HG03159 (cell line): Measurements from ENCODE around the gene KREMEN2.
A peak's percentile ranks its signal among the peaks of the same experiment; 100 is the strongest.
"Not testable (repeated sequence)": the region's sequence is repeated elsewhere in the genome, so short reads cannot be mapped to it uniquely, and the experiment has no call there.

Experiments used
- ATAC-seq: cut with Tn5 transposase; IDR thresholded peaks from one replicate; pipeline ENCODE4 v1.9.1; 2021; ENCODE audit warnings: mild to moderate bottlenecking, moderate library complexity; ENCODE audit not compliant: unreplicated experiment

Gene KREMEN2

GRCh38 chr16:2963723-2964474 lies at the start of gene KREMEN2:
Gene KREMEN2, plus strand, starts transcription at chr16:2964275. Its CDS starts 246 bp downstream, at chr16:2964521.
- ATAC-seq = no peak

- no peak for ATAC-seq
These were observed 48.7 kb upstream of the KREMEN2 start for GRCh38 chr16:2915196-2915929.

GRCh38 chr16:2919511-2920255 lies 44.4 kb upstream of the KREMEN2 start:
- ATAC-seq = no peak

- ATAC-seq = no peak
These were observed 40.6 kb upstream of the KREMEN2 start for GRCh38 chr16:2923481-2923880.

- no peak for ATAC-seq
These were observed 38.9 kb upstream of the KREMEN2 start for GRCh38 chr16:2924901-2925755.

- ATAC-seq = no peak
These were observed 38.0 kb upstream of the KREMEN2 start for GRCh38 chr16:2925951-2926649.

GRCh38 chr16:2926650-2926999 lies 37.5 kb upstream of the KREMEN2 start:
- no peak for ATAC-seq

GRCh38 chr16:2927010-2927646 lies 36.9 kb upstream of the KREMEN2 start:
- ATAC-seq = peak; percentile 67

- not testable (repeated sequence) for ATAC-seq
These were observed 35.9 kb upstream of the KREMEN2 start for GRCh38 chr16:2928151-2928550.

- no peak for ATAC-seq
These were observed 35.3 kb upstream of the KREMEN2 start for GRCh38 chr16:2928796-2929195.

- no peak for ATAC-seq
These were observed 34.4 kb upstream of the KREMEN2 start for GRCh38 chr16:2929693-2930092.

GRCh38 chr16:2930236-2930635 lies 33.8 kb upstream of the KREMEN2 start:
- ATAC-seq = no peak

- ATAC-seq = not testable (repeated sequence)
These were observed 32.7 kb upstream of the KREMEN2 start for GRCh38 chr16:2931231-2931914.

GRCh38 chr16:2933136-2933535 lies 30.9 kb upstream of the KREMEN2 start:
- no peak for ATAC-seq

GRCh38 chr16:2933701-2934100 lies 30.4 kb upstream of the KREMEN2 start:
- ATAC-seq = no peak

- no peak for ATAC-seq
These were observed 29.6 kb upstream of the KREMEN2 start for GRCh38 chr16:2934450-2934849.

GRCh38 chr16:2936436-2937011 lies 27.6 kb upstream of the KREMEN2 start:
- ATAC-seq = no peak

- no peak for ATAC-seq
These were observed 26.9 kb upstream of the KREMEN2 start for GRCh38 chr16:2937170-2937569.

GRCh38 chr16:2938206-2938605 lies 25.9 kb upstream of the KREMEN2 start:
- ATAC-seq = no peak
